Measurements from ENCODE around the gene MPP3. TPM values are rescaled to one million over a fixed set of nuclear protein-coding genes. Genes with fewer than 3 reads are reported as not detected.

MPP3 gene
- total and polyA plus RNA-seq, 10 of the 15 experiments (the other 5 are each of a cell fraction or from before 2014, with no cell fraction given) = not detected

- ChIA-PET RAD21 (ENCODE audit: unreplicated experiment) (interaction anchor here (0.6 kb wide), 1 partner anchor 9 kb away, joined by 3 read pairs; no protein-coding TSS in a partner anchor), CTCF (interaction anchor here (1.0 kb wide), 1 partner anchor 55 kb away, joined by 3 read pairs; no protein-coding TSS in a partner anchor), SMC1A (ENCODE audit: uncharacterized antibody, unreplicated experiment) (interaction anchor here (1.1 kb wide), 2 partner anchors 9 to 56 kb away, joined by 3 read pairs; no protein-coding TSS in a partner anchor), POLR2A (no interaction called here)
- no peaks in the 10 kb centered on the region for H3K36me3 ChIP-seq (ENCODE audit: control insufficient read depth in 2 of 2, insufficient read depth in 2 of 2, low read length in 1 of 2)
- no peak overlapping the region for H3K4me3 ChIP-seq
- DNase-seq (ENCODE audit: low read depth, low spot score) (no peak), ATAC-seq (no peak), FAIRE-seq (no peak)
- no peaks in the 10 kb centered on the region; a peak in 1 of 4 replicates for H3K27me3 ChIP-seq (replicated peaks in 1 of 2; ENCODE audit: control insufficient read depth in 2 of 2, insufficient read depth in 2 of 2, low read length in 1 of 2)
- no peak overlapping the region for H2AFZ ChIP-seq (ENCODE audit: control insufficient read depth, low read depth, low read length)
- intact Hi-C loops (cut with micrococcal nuclease; ENCODE audit: unreplicated experiment) = no loop called here
- no peak overlapping the region for H3K9ac ChIP-seq (ENCODE audit: control insufficient read depth, insufficient read depth, low read length)
- no peak for TF ChIP-seq IKZF2 (IDR thresholded peaks at IDR 0.05)
- no peaks in the 10 kb centered on the region for H3K4me1 ChIP-seq (ENCODE audit: control insufficient read depth, insufficient read depth, low read length)
- H3K79me2 ChIP-seq (ENCODE audit: control insufficient read depth, insufficient read depth, low read length) = no peaks in the 10 kb centered on the region
- H4K20me1 ChIP-seq (ENCODE audit: control insufficient read depth, insufficient read depth) = no peaks in the 10 kb centered on the region
- 46% methylated on average over 14 of the region's 14 CpGs for WGBS (ENCODE audit: insufficient coverage, insufficient replicate concordance, low lambda C conversion rate, missing lambda C conversion rate)
- in situ Hi-C loops (cut with MboI) = no loop called here
- no peak overlapping the region for H3K4me2 ChIP-seq (ENCODE audit: control insufficient read depth, insufficient read depth)
- BruUV-seq (replicated peaks) = no TSS peak
- H3K9me3 ChIP-seq (replicated peaks; ENCODE audit: control insufficient read depth, insufficient read depth, low read length) = no peaks in the 10 kb centered on the region
- H3K27ac ChIP-seq (ENCODE audit: control insufficient read depth, insufficient read depth) = no peak overlapping the region
Observed at GRCh38 chr17:43790311-43790940, 42.5 kb downstream of the MPP3 start.

GRCh38 chr17:43789482-43789881, 43.5 kb downstream of the MPP3 start:
- H3K4me2 ChIP-seq (ENCODE audit: control insufficient read depth, insufficient read depth) = no peak overlapping the region
- WGBS (ENCODE audit: insufficient coverage, insufficient replicate concordance, low lambda C conversion rate, missing lambda C conversion rate) = 100% methylated on average over 1 of the region's 1 CpG
- CTCF ChIA-PET = interaction anchor here (1.0 kb wide), 2 partner anchors 14 to 56 kb away, joined by 3 read pairs; no protein-coding TSS in a partner anchor
- BruUV-seq (replicated peaks) = no TSS peak
- in situ Hi-C loops (cut with MboI) (no loop called here), intact Hi-C loops (cut with micrococcal nuclease; ENCODE audit: unreplicated experiment) (no loop called here)
- H3K36me3 ChIP-seq (ENCODE audit: control insufficient read depth in 2 of 2, insufficient read depth in 2 of 2, low read length in 1 of 2) = no peaks in the 10 kb centered on the region
- H3K27me3 ChIP-seq (replicated peaks in 1 of 2; ENCODE audit: control insufficient read depth in 2 of 2, insufficient read depth in 2 of 2, low read length in 1 of 2) = no peaks in the 10 kb centered on the region; a peak in 1 of 4 replicates
- H3K4me1 ChIP-seq (ENCODE audit: control insufficient read depth, insufficient read depth, low read length) = no peaks in the 10 kb centered on the region
- RAD21 ChIA-PET (ENCODE audit: unreplicated experiment) = no interaction called here
- ATAC-seq (no peak), FAIRE-seq (no peak), DNase-seq (ENCODE audit: low read depth, low spot score) (no peak)
- H2AFZ ChIP-seq (ENCODE audit: control insufficient read depth, low read depth, low read length) = no peak overlapping the region
- no peaks in the 10 kb centered on the region for H4K20me1 ChIP-seq (ENCODE audit: control insufficient read depth, insufficient read depth)
- no peaks in the 10 kb centered on the region for H3K79me2 ChIP-seq (ENCODE audit: control insufficient read depth, insufficient read depth, low read length)
- no peaks in the 10 kb centered on the region for H3K9me3 ChIP-seq (replicated peaks; ENCODE audit: control insufficient read depth, insufficient read depth, low read length)
- POLR2A ChIA-PET = no interaction called here
- H3K27ac ChIP-seq (ENCODE audit: control insufficient read depth, insufficient read depth) = no peak overlapping the region
- H3K9ac ChIP-seq (ENCODE audit: control insufficient read depth, insufficient read depth, low read length) = no peak overlapping the region
- no peak overlapping the region for H3K4me3 ChIP-seq
- TF ChIP-seq POU2F2 (IDR thresholded peaks at IDR 0.05; ENCODE audit: borderline replicate concordance, low read depth, low read length) = no peak
- TF ChIP-seq ZNF207 (IDR thresholded peaks at IDR 0.05; ENCODE audit: borderline replicate concordance) = no peak
- no peak for TF ChIP-seq ZBED1 (IDR thresholded peaks at IDR 0.05; ENCODE audit: borderline replicate concordance)
- no peak for TF ChIP-seq MYB (IDR thresholded peaks at IDR 0.05; ENCODE audit: borderline replicate concordance, low read depth, low read length)
- TF ChIP-seq NR2C2 (IDR thresholded peaks at IDR 0.05; ENCODE audit: borderline replicate concordance, control insufficient read depth, insufficient read length, low read depth) = no peak
- TF ChIP-seq ZNF384 (IDR thresholded peaks at IDR 0.05; ENCODE audit: borderline replicate concordance, low read depth, low read length) = no peak
- TF ChIP-seq NFYA (IDR thresholded peaks at IDR 0.05; ENCODE audit: borderline replicate concordance, low read depth, low read length) = no peak
- TF ChIP-seq IRF3 (IDR thresholded peaks at IDR 0.05) = no peak
- TF ChIP-seq ESRRA (IDR thresholded peaks at IDR 0.05; ENCODE audit: low read length) = no peak
- no peak for TF ChIP-seq YY1 (IDR thresholded peaks at IDR 0.05; ENCODE audit: low read depth, low read length)
- TF ChIP-seq NFYB (IDR thresholded peaks at IDR 0.05; ENCODE audit: insufficient read depth, low read depth, low read length) = no peak
- TF ChIP-seq SMAD5 (IDR thresholded peaks at IDR 0.05; ENCODE audit: low read depth) = no peak
- TF ChIP-seq MLLT1 (IDR thresholded peaks at IDR 0.05) = no peak
- SMC1A ChIA-PET (ENCODE audit: uncharacterized antibody, unreplicated experiment) = interaction anchor here (1.1 kb wide), 2 partner anchors 10 to 57 kb away, joined by 3 read pairs; no protein-coding TSS in a partner anchor

Measured in GM12878 (cell line).